Activated CD4-positive, alpha-beta T cell treated with anti-CD3 and anti-CD28 coated beads, Interleukin-2, amount 10 ng/mL, durations not matched to agents 24 days and 14 days (primary cell): ENCODE results near the gene GAGE1. TPM values are rescaled to one million over a fixed set of nuclear protein-coding genes. Genes with fewer than 3 reads are reported as not detected.

Experiments
- DNase-seq: peaks from one replicate; pipeline ENCODE4 v3.0.0; 2022
- H3K27ac Mint-ChIP-seq: one replicate; pipeline ENCODE4 v1.8.0; 2022; ENCODE audit warnings: mild to moderate bottlenecking, mixed read lengths
- H3K27me3 Mint-ChIP-seq: one replicate; pipeline ENCODE4 v1.8.0; 2022; ENCODE audit warnings: mixed read lengths
- H3K36me3 Mint-ChIP-seq: one replicate; pipeline ENCODE4 v1.8.0; 2022; ENCODE audit warnings: low read depth, mild to moderate bottlenecking, mixed read lengths
- H3K4me1 Mint-ChIP-seq: one replicate; pipeline ENCODE4 v1.8.0; 2021; ENCODE audit warnings: mixed read lengths
- H3K4me3 Mint-ChIP-seq: one replicate; pipeline ENCODE4 v1.8.0; 2022; ENCODE audit warnings: mild to moderate bottlenecking, moderate library complexity, mixed read lengths
- H3K9me3 Mint-ChIP-seq: one replicate; pipeline ENCODE4 v1.8.0; 2021; ENCODE audit warnings: mixed read lengths
- intact Hi-C: fragments of 100-400 bp; cut with micrococcal nuclease; formaldehyde crosslinking; loops from one replicate; pipeline ENCODE4 v1.15.1; 2023
- total RNA-seq: library from RNA; stranded (reverse); gene quantifications from 2 replicates; pipeline ENCODE4 v1.2.3, GENCODE V29; 2022

Gene GAGE1
- total RNA-seq, 1 donor from 2014 or later = not detected

DNA sequence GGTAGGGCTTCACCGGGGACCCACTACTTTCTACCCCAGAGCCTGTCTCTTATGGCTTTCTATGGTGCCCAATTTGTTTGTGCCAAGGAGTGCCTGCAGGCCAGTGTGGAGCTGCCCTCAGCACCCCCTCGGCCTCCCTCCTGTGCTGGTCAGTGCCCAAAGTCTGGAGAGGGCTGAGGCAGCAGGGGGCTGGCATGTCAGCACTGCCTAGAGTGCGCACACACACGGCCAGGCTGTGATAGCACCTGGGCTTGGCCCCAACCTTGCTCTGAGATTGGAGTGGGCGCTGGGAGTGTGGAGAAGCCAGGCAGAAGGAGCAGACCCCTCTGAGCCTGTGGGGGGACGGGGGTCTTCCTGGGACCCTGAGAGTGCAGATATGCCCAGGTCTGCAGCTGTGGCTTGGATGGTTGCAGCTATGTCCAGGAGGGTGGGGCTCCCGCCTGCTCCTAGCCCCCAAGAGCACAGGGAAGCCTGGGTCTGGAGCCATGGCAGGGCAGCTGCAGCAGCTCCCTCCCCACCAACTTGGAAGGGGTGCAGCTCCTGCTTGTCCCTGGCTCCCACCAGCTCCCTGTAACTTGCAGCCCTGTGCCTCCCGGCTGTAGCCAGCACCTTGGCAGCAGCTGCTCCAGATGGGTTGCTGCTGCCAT is 46.3 kb downstream of the GAGE1 start:
- Mint-ChIP-seq H3K27ac (no peak overlapping the region), H3K9me3 (no peaks in the 10 kb centered on the region), H3K27me3 (peaks cover 1% of the 10 kb centered on the region), H3K4me1 (no peaks in the 10 kb centered on the region), H3K36me3 (no peaks in the 10 kb centered on the region), H3K4me3 (no peak overlapping the region)
- intact Hi-C loops = no loop called here
- DNase-seq = no peak

GRCh38 chrX:49656533-49656932 is 57.7 kb downstream of the GAGE1 start:
- H3K9me3 Mint-ChIP-seq = no peaks in the 10 kb centered on the region
- no peaks in the 10 kb centered on the region for H3K4me1 Mint-ChIP-seq
- no peak for DNase-seq
- no peak overlapping the region for H3K4me3 Mint-ChIP-seq
- intact Hi-C loops = no loop called here
- no peaks in the 10 kb centered on the region for H3K36me3 Mint-ChIP-seq
- H3K27me3 Mint-ChIP-seq = no peaks in the 10 kb centered on the region
- no peak overlapping the region for H3K27ac Mint-ChIP-seq

Other genes starting within 250 kb of the GAGE1 start
- gene GAGE12C, start 66.8 kb upstream of the GAGE1 start, total RNA-seq = not detected in 2 replicates
- gene GAGE12D, start 57.3 kb upstream of the GAGE1 start, total RNA-seq = not detected in 2 replicates
- gene GAGE12E, start 47.7 kb upstream of the GAGE1 start, total RNA-seq = not detected in 2 replicates
- gene GAGE12F, start 38.2 kb upstream of the GAGE1 start, total RNA-seq = not detected in 2 replicates
- gene GAGE12G, start 28.6 kb upstream of the GAGE1 start, total RNA-seq = not detected in 2 replicates
- not detected in 2 replicates for gene GAGE12H, start 19.1 kb upstream of the GAGE1 start, total RNA-seq
- not detected in 2 replicates for gene GAGE2A, start 9.5 kb upstream of the GAGE1 start, total RNA-seq
- gene PAGE1, start 97.0 kb downstream of the GAGE1 start, total RNA-seq = not detected in 2 replicates
- not detected in 2 replicates for gene PAGE4, start 230.3 kb downstream of the GAGE1 start, total RNA-seq